K562 (cell line): Measurements from ENCODE around the gene CBX8. TPM values are rescaled to one million over a fixed set of nuclear protein-coding genes. Genes with fewer than 3 reads are reported as not detected.

ENCODE experiments used
- EP300 ChIP-seq: IDR thresholded peaks from 2 replicates; pipeline ENCODE4 v1.6.1; 2012; ENCODE audit warnings: low read length, improper control_type of control experiment
- MTA1 ChIP-seq: fragments of 450-650 bp; IDR thresholded peaks from 2 replicates; pipeline ENCODE4 v1.6.1; 2017; ENCODE audit warnings: borderline replicate concordance
- RBBP5 ChIP-seq: fragments of 200-600 bp; sonication (generic); IDR thresholded peaks from 2 replicates; pipeline ENCODE4 v1.6.1; 2012; ENCODE audit warnings: borderline replicate concordance, mild to moderate bottlenecking, low read length, control low read depth, inconsistent platforms; ENCODE audit not compliant: insufficient read depth, poor library complexity, severe bottlenecking
- TBL1XR1 ChIP-seq, 2 experiments: IDR thresholded peaks; 2 replicates each; pipeline ENCODE4 v1.6.1; 2012; ENCODE audit warnings: improper control_type of control experiment in 2 of 2, low read length in 2 of 2, mild to moderate bottlenecking in 1 of 2
- TEAD4 ChIP-seq, 2 experiments: sonication (generic) in 1 of 2; formaldehyde crosslinking in 1 of 2; IDR thresholded peaks; 2 replicates each; pipeline versions ENCODE4 v1.6.1 to v1.8.0; 2012 to 2022; ENCODE audit warnings: borderline replicate concordance in 1 of 2, inconsistent platforms in 1 of 2, low read length in 1 of 2, mild to moderate bottlenecking in 1 of 2, missing genetic modification reagents in 1 of 2
- ZEB2 ChIP-seq: fragments of 450-650 bp; IDR thresholded peaks from 2 replicates; pipeline ENCODE4 v1.6.1; 2016
- polyA plus RNA-seq, 8 experiments: library from polyadenylated mRNA; depleted of rRNA in 4 of 8; stranded (reverse) in 5 of 8; unstranded in 3 of 8; fragments of >200 nt; fragmentation: Nextera tagmentation in 2 of 8; fragmentation: Illumina TruSeq in 1 of 8; extraction: Ambion mirVana in 2 of 8; extraction: Trizol in 1 of 8; gene quantifications; 2 replicates each; pipeline versions ENCODE4 v1.2.1 to v1.2.3, GENCODE V29; 2011 to 2014; ENCODE audit warnings: inconsistent platforms in 1 of 8, missing spikeins in 1 of 8
- total RNA-seq, 7 experiments: library from RNA; depleted of rRNA in 6 of 7; stranded (reverse); fragments of >200 nt in 6 of 7; fragmentation: Illumina TruSeq in 2 of 7; extraction: Trizol in 2 of 7; gene quantifications; 2 replicates each; pipeline versions ENCODE4 v1.2.1 to v1.2.3, GENCODE V29; 2011 to 2021; ENCODE audit warnings: low replicate concordance in 1 of 7
- TF ChIP-seq, protein P1 (sequence below), 2 experiments: fragments of 450-650 bp; IDR thresholded peaks; 2 replicates each; pipeline ENCODE4 v1.6.1; 2018; ENCODE audit warnings: mild to moderate bottlenecking in 2 of 2, low read depth in 1 of 2; ENCODE audit not compliant: partially characterized antibody in 2 of 2
- TF ChIP-seq, protein P2 (sequence below): sonication (generic); formaldehyde crosslinking; IDR thresholded peaks from 2 replicates; pipeline ENCODE4 v1.8.1; 2022; ENCODE audit warnings: missing genetic modification reagents
- TF ChIP-seq, protein P3 (sequence below): sonication (generic); formaldehyde crosslinking; IDR thresholded peaks from 2 replicates; pipeline ENCODE4 v1.8.0; 2022; ENCODE audit warnings: mild to moderate bottlenecking, missing genetic modification reagents
- TF ChIP-seq, protein P4 (sequence below): fragments of 250-450 bp; sonication (Bioruptor Pico); IDR thresholded peaks from 2 replicates; pipeline ENCODE4 v1.9.0; 2021; ENCODE audit warnings: mild to moderate bottlenecking
- TF ChIP-seq, protein P5 (sequence below): sonication (generic); formaldehyde crosslinking; IDR thresholded peaks from 2 replicates; pipeline ENCODE4 v1.8.0; 2022; ENCODE audit warnings: missing genetic modification reagents, mild to moderate bottlenecking, moderate library complexity, borderline replicate concordance
- TF ChIP-seq, protein P6 (sequence below): fragments of 450-650 bp; formaldehyde crosslinking; IDR thresholded peaks from 2 replicates; pipeline ENCODE4 v1.4.0; 2020; ENCODE audit warnings: mild to moderate bottlenecking, mixed read lengths

CBX8 gene
- total and polyA plus RNA-seq, 9 of the 15 experiments (the other 6 are each of a cell fraction or from before 2014, with no cell fraction given), result 0.08 to 11.9 (median 2.6) TPM

DNA sequence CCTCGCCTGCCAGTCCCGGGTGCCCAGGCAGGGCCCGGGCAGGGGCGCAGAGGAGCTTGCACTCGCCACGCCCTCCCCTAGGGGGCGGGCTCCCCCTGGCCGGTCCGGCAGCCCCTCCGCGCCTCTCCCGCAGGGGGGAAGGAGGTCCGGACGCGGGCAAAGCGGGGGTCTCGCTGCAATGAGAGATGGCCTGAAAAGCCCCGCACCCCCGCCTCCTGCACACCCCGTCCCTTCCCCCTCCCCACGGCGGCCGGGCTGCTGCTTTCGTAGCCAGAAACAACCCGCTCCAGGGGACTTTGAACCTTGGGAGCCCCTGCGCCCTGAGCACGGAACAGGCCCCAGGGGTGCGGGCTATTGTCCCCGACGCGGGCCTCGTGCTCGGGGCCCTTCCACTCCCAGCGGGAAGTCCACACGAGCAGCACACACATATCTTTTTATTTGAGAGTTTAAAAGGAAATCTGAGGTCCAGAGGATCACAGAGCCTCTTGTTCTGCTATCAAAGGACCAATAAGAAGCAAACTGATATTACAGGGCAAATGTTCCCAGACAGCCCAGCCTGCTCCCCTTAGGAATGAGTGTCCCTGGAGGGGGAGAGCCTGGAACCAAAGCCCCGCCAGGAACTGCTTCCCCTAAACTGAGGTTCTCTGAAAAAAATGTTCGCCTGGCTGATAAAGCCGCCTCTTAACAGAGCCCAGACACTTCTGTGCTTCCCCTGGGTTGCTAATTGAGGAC is 48.2 kb upstream of the CBX8 start (continued):
- TF ChIP-seq, protein P1, sequence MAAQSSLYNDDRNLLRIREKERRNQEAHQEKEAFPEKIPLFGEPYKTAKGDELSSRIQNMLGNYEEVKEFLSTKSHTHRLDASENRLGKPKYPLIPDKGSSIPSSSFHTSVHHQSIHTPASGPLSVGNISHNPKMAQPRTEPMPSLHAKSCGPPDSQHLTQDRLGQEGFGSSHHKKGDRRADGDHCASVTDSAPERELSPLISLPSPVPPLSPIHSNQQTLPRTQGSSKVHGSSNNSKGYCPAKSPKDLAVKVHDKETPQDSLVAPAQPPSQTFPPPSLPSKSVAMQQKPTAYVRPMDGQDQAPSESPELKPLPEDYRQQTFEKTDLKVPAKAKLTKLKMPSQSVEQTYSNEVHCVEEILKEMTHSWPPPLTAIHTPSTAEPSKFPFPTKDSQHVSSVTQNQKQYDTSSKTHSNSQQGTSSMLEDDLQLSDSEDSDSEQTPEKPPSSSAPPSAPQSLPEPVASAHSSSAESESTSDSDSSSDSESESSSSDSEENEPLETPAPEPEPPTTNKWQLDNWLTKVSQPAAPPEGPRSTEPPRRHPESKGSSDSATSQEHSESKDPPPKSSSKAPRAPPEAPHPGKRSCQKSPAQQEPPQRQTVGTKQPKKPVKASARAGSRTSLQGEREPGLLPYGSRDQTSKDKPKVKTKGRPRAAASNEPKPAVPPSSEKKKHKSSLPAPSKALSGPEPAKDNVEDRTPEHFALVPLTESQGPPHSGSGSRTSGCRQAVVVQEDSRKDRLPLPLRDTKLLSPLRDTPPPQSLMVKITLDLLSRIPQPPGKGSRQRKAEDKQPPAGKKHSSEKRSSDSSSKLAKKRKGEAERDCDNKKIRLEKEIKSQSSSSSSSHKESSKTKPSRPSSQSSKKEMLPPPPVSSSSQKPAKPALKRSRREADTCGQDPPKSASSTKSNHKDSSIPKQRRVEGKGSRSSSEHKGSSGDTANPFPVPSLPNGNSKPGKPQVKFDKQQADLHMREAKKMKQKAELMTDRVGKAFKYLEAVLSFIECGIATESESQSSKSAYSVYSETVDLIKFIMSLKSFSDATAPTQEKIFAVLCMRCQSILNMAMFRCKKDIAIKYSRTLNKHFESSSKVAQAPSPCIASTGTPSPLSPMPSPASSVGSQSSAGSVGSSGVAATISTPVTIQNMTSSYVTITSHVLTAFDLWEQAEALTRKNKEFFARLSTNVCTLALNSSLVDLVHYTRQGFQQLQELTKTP (IDR thresholded peaks at IDR 0.05; ENCODE audit: low read depth in 1 of 2, partially characterized antibody in 2 of 2), result peak in 1 of 2 experiments; percentile 24
- TF ChIP-seq, protein P2, sequence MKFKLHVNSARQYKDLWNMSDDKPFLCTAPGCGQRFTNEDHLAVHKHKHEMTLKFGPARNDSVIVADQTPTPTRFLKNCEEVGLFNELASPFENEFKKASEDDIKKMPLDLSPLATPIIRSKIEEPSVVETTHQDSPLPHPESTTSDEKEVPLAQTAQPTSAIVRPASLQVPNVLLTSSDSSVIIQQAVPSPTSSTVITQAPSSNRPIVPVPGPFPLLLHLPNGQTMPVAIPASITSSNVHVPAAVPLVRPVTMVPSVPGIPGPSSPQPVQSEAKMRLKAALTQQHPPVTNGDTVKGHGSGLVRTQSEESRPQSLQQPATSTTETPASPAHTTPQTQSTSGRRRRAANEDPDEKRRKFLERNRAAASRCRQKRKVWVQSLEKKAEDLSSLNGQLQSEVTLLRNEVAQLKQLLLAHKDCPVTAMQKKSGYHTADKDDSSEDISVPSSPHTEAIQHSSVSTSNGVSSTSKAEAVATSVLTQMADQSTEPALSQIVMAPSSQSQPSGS (CRISPR knock-in tag), result no peak
- TF ChIP-seq, protein P3, sequence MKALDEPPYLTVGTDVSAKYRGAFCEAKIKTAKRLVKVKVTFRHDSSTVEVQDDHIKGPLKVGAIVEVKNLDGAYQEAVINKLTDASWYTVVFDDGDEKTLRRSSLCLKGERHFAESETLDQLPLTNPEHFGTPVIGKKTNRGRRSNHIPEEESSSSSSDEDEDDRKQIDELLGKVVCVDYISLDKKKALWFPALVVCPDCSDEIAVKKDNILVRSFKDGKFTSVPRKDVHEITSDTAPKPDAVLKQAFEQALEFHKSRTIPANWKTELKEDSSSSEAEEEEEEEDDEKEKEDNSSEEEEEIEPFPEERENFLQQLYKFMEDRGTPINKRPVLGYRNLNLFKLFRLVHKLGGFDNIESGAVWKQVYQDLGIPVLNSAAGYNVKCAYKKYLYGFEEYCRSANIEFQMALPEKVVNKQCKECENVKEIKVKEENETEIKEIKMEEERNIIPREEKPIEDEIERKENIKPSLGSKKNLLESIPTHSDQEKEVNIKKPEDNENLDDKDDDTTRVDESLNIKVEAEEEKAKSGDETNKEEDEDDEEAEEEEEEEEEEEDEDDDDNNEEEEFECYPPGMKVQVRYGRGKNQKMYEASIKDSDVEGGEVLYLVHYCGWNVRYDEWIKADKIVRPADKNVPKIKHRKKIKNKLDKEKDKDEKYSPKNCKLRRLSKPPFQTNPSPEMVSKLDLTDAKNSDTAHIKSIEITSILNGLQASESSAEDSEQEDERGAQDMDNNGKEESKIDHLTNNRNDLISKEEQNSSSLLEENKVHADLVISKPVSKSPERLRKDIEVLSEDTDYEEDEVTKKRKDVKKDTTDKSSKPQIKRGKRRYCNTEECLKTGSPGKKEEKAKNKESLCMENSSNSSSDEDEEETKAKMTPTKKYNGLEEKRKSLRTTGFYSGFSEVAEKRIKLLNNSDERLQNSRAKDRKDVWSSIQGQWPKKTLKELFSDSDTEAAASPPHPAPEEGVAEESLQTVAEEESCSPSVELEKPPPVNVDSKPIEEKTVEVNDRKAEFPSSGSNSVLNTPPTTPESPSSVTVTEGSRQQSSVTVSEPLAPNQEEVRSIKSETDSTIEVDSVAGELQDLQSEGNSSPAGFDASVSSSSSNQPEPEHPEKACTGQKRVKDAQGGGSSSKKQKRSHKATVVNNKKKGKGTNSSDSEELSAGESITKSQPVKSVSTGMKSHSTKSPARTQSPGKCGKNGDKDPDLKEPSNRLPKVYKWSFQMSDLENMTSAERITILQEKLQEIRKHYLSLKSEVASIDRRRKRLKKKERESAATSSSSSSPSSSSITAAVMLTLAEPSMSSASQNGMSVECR (CRISPR knock-in tag), result no peak
- TF ChIP-seq TBL1XR1 (IDR thresholded peaks at IDR 0.05; ENCODE audit: low read length in 2 of 2), result no peak
- TF ChIP-seq, protein P4, sequence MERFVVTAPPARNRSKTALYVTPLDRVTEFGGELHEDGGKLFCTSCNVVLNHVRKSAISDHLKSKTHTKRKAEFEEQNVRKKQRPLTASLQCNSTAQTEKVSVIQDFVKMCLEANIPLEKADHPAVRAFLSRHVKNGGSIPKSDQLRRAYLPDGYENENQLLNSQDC (CRISPR knock-in tag), result no peak
- no peak for TF ChIP-seq RBBP5
- TF ChIP-seq, protein P5, sequence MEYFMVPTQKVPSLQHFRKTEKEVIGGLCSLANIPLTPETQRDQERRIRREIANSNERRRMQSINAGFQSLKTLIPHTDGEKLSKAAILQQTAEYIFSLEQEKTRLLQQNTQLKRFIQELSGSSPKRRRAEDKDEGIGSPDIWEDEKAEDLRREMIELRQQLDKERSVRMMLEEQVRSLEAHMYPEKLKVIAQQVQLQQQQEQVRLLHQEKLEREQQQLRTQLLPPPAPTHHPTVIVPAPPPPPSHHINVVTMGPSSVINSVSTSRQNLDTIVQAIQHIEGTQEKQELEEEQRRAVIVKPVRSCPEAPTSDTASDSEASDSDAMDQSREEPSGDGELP (CRISPR knock-in tag), result 0 out of 2 replicates have a peak, but pooled peaks have one; percentile 53
- no peak for TF ChIP-seq EP300
- TF ChIP-seq, protein P6, sequence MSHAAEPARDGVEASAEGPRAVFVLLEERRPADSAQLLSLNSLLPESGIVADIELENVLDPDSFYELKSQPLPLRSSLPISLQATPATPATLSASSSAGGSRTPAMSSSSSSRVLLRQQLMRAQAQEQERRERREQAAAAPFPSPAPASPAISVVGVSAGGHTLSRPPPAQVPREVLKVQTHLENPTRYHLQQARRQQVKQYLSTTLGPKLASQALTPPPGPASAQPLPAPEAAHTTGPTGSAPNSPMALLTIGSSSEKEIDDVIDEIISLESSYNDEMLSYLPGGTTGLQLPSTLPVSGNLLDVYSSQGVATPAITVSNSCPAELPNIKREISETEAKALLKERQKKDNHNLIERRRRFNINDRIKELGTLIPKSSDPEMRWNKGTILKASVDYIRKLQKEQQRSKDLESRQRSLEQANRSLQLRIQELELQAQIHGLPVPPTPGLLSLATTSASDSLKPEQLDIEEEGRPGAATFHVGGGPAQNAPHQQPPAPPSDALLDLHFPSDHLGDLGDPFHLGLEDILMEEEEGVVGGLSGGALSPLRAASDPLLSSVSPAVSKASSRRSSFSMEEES (CRISPR knock-in tag), result no peak
- TF ChIP-seq MTA1, result 0 out of 2 replicates have a peak, but pooled peaks have one; percentile 14
- TF ChIP-seq ZEB2, result no peak
- TF ChIP-seq TEAD4 (IDR thresholded peaks at IDR 0.05; ENCODE audit: low read length), result no peak
- no peak for TF ChIP-seq TEAD4 (CRISPR knock-in tag; IDR thresholded peaks at IDR 0.05; ENCODE audit: borderline replicate concordance)
